Pulmonary artery endothelial cell (primary cell): Measurements from ENCODE around the gene STXBP3. TPM values are rescaled to one million over a fixed set of nuclear protein-coding genes. Genes with fewer than 3 reads are reported as not detected.
"Not testable (repeated sequence)": the region's sequence is repeated elsewhere in the genome, so short reads cannot be mapped to it uniquely, and the experiment has no call there.

Experiments used
- DNase-seq: peaks from one replicate; pipeline ENCODE4 v3.0.0-alpha.2; 2011; ENCODE audit warnings: low read depth, low spot score
- total RNA-seq: library from RNA; depleted of rRNA; stranded (reverse); fragments of >200 nt; gene quantifications from 2 replicates; pipeline ENCODE4 v1.2.3, GENCODE V29; 2014

Gene STXBP3, protein sequence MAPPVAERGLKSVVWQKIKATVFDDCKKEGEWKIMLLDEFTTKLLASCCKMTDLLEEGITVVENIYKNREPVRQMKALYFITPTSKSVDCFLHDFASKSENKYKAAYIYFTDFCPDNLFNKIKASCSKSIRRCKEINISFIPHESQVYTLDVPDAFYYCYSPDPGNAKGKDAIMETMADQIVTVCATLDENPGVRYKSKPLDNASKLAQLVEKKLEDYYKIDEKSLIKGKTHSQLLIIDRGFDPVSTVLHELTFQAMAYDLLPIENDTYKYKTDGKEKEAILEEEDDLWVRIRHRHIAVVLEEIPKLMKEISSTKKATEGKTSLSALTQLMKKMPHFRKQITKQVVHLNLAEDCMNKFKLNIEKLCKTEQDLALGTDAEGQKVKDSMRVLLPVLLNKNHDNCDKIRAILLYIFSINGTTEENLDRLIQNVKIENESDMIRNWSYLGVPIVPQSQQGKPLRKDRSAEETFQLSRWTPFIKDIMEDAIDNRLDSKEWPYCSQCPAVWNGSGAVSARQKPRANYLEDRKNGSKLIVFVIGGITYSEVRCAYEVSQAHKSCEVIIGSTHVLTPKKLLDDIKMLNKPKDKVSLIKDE
- total RNA-seq: 42.1 and 48.1 TPM in 2 replicates

DNA sequence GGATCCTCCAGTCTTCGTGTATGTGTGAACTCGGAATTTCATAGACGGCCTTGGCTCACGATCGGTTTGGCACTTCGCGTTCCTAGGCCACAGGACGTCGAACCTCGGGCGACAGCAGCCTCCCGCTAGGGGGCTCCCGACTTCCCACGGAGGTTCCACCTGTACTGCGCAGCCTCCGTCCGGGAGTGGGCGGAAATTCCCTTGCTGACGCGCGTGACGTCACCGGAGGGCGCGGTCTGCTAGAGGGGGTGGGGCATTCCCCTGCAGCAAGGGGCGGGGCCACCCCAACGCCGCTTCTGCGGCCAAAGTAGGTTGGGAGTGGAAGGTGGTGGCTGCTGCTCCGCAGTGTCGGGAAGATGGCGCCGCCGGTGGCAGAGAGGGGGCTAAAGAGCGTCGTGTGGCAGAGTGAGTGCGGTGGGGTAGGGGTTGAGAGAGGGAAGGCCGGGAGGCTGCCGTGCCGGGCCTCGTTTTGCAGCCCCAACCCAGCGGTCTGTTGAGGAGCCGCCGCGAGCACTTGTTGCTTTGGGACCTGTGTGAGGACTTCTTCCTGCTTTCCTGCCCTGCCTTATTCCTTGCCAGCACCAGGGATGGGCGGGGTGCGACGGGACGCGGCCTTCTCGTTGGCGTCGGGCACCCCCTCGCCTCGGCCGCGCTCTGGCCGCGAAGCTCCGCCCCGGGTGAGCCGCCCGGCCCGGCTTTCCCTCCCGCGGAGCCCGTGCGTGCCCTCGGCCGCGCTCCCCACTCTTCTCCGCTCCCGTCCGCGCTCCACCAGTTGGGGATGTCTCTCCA is at the start of gene STXBP3:
STXBP3 (plus strand) TSS at position 293 of the 789 bp plus-strand sequence; CDS start at position 357, 64 bp downstream.
- DNase-seq: peak; percentile 90

DNA sequence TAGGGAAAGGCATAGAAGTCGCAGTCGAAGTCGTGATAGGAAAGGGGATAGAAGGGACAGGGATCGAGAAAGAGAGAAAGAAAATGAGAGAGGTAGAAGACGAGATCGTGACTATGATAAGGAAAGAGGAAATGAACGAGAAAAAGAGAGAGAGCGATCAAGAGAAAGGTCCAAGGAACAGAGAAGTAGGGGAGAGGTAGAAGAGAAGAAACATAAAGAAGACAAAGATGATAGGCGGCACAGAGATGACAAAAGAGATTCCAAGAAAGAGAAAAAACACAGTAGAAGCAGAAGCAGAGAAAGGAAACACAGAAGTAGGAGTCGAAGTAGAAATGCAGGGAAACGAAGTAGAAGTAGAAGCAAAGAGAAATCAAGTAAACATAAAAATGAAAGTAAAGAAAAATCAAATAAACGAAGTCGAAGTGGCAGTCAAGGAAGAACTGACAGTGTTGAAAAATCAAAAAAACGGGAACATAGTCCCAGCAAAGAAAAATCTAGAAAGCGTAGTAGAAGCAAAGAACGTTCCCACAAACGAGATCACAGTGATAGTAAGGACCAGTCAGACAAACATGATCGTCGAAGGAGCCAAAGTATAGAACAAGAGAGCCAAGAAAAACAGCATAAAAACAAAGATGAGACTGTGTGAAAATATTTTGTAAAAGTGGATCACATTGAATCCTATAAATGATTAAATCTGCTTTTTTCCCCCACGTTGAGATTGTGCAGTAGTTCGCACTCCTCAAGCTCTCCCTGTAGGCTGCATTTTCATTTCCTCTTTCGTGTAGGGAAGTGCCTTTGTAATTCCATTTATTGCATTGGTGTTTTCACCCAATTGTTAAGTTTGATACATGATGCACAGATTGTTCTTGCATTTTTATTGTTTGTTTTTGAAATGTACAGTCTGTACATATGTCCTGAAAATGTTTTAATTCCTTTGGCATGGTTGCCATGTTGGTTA is 46.8 kb upstream of the STXBP3 start:
- no peak for DNase-seq

DNA sequence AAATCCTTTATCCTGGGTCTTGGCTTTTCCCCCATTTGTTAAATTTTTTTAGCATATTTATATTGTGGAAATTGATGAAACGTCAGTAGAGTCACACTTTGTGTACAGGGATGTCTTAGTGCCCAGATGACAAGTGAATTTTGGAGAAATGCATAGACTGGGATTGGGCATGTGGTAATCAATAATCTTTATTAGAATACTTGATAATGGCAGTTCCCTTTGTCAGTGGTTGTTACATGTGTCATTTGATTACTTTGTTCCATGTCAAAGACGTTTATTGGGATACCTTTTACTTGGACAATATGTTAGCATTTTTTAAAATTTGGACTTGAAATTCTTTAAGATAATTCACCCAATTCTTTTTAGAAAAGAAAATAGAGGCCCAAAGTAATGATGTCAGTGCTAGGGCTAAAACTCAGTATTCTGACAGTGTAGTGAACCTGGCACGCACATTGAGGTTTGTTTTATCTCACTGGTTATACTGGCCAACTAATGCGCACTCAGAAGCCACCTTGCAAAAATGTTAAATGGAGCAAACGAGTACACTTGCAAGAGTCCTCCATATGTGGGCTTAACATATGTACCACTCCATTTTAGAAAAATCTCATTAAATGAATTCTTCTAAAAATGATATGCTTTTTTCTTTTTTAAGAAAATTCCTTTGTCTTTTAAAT is 45.2 kb upstream of the STXBP3 start:
- DNase-seq: no peak

DNA sequence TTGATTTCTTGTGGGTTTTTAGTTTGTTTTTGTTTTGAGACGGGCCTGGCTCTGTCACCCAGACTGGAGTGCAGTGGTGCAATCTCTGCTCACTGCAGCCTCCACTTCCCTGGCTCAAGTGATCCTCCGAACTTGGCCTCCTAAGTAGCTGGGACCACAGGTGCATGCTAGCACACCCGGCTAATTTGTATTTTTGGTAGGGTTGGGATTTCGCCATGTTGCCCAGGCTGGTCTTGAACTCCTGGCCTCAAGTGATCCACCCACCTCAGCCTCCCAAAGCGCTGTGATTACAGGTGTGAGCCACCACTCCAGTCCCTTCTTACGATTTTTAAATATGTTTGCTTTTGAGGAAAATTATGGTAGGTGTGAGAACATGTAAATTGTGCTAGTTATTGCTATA is 44.4 kb upstream of the STXBP3 start:
- not testable (repeated sequence) for DNase-seq

DNA sequence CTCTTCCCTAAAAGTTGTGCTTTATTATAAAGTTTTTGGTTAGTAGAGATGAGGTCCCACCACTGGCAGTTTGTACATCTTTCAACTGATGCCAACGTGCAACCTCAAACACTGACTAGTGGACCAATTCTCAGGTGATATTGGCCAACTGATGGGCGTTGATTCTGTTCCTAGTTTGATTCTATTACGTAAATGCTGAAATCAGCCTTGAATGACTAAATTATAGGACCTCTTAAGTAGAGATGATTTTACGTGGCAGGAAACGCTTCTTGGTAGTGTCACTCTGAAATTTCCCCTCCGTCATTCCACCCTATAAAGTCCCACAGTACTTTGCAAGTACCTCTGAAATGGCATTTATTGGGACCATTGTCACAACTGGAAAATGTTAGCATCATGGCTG is 42.5 kb upstream of the STXBP3 start:
- no peak for DNase-seq

DNA sequence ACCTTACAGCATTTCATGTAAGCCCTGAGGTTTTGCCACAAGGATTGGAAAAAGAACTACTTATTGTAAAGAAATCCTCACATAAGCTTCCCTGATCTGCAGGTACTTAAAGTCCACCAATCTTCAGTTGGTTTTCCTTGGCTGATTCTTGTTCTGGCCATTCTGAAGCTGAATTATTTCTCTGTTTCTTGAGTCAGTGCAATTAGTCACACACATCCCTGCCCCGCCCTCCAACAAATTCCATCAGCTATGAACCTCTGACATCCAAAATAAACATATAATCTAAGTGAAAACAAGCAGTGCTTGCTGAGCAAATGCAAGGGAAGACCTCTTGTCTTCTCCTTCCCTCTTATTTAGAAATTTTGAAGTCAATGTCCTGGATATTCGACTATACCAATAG is 42.0 kb upstream of the STXBP3 start:
- no peak for DNase-seq

DNA sequence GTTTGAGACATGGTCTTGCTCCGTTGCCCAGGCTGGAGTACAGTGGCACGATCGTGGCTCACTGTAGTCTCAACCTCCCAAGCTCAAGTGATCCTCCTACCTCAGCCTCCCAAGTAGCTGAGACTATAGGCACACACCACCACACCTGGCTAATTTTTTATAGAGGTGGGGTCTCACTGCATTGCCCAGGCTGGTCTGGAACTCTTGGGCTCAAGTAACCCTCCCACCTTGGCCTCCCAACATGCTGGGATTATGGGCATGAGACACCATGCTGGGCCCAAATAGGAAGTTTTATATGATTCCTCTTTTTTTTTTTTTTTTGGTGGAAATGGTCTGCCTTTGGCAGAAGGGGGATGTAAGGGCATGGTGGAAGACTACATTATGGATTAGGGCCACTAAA is 39.8 kb upstream of the STXBP3 start:
- DNase-seq: no peak

DNA sequence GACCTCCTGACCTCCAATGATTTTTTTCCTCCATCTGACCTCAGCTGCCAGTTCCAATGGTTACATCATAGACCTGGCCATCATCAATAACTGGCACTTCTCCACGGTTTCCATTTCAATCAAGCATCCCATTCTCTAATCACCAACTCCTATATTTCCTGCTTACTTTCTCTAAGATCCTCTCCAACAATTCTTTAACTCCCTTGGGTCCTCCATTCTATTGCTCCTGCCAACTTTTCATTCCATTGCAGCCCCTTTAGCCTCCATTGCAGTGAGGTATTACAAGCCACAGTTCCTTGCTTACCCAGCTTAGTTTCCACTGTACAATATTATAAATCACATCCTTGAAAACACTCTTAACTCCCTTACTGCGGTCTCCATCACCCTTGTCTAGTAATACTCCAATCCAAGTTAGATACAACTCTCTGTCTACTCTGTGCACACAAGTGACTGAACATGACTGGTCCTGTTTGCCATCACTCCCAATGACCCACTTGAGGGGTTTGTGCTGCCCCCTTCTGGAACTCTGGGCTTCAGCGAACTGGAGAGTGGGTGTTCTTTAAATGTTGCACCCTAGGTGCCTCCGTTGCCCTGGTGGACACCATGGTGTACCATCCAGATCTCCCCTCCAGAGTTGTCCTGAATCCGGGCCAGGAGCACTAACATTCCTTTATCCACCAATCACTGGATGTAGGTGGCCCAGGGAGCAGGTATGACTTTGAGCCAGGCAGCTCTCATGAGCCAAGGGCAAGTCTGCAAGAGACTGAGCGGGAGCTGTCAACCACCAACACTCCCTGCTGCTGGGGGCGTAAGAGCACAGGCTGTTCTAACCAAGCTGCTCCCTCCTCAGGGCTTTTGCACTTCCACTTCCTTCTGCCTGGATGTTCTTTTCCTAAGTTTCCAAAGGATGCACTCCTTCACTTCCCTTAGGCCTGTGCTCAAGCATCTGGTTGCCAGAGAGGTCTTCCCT is 37.5 kb upstream of the STXBP3 start:
- DNase-seq: no peak

DNA sequence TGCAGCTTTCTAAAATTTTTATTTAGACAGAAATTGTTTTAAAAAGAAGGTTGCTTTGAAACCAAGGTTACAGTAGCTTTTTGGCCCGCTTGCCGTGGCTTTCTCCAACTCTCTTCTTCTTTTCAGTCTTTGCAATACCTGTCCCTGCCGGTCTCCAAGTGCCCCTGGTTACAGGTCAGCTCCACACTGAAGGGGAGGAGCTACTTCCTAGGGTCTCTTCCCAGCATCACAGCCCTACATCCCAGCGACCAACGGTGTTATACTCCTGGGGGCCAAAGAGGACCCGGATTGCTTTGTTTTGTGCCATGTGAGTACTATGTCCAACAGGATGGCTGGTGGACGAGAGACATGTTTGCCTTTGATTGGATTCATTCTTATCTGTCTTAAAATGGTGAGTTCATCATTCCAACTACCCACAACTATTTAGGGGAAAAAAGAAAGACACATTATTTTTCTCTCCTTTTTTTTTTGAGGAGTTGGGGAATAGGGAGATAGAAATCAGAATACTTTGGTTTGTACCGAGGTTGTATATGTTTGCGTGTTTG is 33.8 kb upstream of the STXBP3 start, which contains the start of gene FNDC7:
FNDC7 (plus strand) TSS at position 303 of the 545 bp plus-strand sequence; CDS start at position 329, 26 bp downstream.
- no peak for DNase-seq

DNA sequence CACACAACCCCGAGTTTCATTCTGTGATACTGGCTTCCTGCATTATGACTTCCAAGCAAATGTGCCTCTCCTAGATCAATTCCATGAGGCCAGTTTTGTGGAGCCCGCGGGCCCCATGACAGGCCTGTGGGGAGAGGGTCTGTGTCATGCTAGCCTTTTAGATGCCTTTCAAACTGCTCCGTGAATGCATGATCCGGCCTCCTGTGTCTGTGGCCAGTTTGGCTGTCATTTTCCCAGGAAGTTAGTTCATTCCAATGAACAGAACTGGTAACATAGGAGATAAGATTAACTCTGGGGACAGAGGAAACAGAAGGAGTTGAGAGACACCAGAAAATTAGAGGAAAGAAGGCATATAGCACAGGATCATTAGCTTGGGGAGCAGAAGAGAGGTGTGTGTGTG is 30.5 kb upstream of the STXBP3 start:
- no peak for DNase-seq

DNA sequence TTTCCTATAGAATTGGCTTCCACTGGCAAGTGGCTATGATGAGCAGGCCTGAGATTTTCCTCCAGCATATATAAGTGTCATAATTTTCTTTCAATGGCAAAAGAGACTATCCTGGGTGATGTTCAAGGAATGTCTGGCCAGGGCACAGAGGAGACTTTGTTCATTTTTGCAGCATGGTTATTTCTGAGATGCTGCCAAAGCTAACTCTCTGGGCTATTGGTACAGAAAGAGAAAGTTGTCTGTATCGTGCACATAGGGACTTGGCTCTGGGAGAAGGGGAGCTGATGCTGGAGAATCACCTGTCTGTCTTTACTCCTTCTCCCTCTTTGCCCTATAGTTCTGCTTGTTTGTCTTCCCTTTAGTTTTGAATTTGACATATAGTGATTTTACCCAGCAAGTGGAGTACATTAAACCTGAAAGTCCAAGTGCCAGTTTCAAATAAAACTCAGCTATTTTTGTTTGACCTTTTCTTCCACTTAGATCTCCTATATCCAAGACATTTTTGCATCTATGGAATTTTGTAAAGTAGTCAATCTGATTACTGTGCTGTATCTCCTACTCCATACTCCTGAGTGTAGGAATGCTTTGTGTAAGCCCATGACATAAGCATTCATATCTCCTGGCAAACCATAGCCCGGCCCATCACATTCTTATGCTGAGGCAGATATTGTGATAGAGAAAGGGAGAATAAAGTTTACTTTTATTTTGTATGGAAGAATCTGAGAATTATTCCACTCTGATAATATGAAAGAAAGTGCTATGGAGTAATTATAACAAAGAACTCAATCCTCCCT is 29.8 kb upstream of the STXBP3 start:
- DNase-seq: no peak

DNA sequence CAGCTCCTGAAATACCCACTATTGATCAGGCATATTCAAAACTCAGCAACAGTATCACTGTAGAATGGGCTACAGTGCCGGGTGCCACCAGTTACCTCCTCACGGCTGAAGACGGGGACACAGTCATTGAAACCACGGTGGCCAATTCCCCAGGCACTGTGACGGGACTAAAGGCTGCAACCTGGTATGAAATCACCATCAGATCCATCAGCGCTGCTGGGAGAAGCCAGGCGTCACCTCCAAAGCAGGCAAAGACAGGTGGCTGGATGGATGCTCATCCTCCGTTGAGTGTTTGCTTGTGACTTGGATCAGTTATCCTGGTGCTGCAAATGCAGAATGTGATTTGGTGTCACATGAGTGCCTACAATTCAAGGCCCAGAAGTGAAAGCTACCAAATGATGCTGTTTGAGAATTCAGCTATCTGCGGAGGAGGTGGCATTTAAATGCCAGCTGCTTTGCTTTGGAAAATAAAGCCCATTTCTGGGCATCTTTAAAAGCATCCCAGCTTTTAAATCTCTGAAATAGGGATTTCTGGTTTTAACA is 28.6 kb upstream of the STXBP3 start:
- DNase-seq: no peak

DNA sequence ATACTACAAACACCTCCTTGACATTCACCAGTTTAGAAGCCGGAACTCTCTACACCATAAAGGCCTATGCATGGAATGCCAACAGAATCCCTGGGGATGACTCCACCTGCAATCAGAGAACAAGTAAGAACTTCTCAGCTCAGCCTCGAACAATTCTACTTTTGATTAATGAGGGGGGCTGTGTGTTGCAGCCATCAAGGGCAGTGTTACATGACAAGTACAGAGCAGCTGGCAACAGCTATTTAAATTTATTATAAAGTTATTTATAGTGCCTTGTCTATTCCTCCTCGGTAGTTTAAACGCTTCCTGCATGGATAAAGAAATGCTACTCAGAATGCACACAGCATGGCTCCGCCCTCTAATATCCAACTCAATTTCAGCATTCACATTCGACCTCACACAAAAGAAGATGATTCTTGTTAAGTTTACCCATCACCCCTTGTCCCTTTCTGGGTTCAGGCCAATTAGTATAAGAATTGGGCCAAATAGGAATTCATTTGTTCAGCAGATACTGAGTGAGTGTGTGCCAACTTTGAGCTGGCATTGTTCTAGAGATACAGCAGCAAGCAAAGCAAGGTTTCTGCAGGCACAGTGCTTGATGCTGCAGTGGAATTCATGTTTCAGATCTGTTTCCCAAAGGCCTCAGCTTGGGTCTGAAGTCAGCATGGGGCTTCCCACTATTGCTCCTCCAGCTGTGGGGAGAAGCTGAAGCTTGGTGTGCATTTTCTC is 27.4 kb upstream of the STXBP3 start:
- no peak for DNase-seq

DNA sequence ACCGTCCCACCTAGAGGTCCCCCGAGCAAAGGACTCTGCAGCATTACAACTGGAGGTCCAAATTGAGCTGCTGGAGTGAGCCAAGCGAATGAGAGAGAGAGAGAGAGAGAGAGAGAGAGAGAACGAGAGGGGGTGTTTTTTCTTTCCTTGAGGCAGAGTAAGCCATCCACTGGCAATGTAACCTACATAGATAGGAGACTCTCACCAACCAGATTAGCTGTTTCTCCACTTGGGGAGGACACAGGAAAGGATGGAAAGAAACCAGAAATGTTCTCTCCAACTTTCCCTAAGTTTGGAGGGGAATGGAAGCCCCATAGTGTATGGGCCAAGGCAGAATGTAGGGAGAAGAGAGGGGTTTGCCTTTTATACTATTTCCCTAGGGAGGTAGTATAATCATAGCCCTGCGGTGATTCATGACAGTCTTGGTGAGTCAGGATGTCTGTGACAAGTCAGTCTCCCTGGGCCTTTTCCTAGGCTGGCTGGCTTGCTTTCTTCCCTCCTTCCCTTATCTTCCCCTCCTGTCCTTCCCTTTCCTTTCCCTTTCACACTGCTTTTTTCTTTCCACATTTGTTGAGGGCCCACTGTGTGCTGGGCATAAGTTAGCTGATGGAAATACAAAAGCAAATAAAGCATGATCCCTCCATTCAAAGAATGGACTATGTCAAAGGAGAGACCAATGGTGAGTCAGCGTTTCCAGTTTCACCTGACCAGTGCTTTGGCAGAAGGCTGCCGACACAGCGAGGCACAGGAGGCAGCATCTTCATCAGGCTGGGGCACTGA is 26.6 kb upstream of the STXBP3 start:
- DNase-seq: peak; percentile 13

DNA sequence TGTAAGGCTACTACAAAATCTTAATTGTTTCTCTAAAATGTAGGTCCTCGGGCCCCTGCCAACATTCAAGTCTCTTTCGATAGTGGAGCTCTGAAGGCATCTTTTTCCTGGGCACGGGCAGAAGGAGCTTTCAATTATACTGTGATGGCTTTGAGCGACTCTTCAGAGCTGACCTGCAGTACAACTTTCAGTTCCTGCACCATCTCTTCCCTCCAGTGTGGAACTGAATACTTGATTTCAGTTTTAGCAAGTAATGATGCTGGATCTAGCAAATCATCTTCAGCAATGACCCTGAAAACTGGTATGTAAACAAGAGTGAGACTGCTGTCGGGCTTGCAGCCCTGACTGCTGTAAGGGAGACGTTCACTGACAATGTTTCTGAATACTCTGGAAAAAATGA is 24.2 kb upstream of the STXBP3 start:
- DNase-seq: no peak

DNA sequence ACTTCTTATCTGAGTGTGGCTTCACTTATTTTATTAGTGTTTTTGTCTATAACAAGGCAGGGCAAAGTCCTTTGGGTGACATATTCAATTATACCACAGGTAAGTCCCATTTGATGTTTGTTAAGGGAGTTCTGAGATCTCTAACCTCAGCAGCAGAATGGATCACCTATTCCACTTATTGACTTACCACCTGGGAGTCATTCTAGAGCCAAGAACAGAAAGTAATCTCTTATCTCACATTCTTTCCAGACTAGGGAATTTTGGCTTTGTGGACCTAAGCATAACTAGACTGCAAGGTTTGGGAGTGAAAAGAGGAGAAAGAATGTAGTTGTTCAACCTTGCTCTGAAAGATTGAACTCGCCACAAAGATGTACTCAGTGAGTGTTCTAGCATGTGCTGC is 20.6 kb upstream of the STXBP3 start:
- no peak for DNase-seq
